ENCODE data around the gene POU3F4.

DNA sequence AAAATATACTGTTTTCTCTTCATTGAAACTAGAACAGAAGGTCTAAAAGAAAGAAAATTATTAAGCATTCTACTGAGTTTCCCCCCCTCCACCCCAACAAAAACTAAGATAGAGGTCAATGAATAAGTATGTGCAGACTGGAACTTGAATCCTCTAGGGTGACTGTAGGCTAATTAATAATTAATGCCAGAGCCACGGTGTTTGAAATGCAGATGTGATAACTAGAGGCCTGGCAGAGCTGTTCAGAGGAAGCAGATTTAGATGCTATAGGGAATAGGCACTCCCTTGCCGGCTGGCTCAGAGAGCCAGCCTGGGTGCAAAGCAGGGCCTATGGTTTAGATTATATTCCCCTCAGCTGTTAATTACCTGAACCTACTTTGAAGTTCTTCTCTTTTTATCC is 12.2 kb upstream of the POU3F4 start:
- TF ChIP-seq CTCF (IDR thresholded peaks at IDR 0.05) (no peak), POLR2A (IDR thresholded peaks at IDR 0.05) (no peak)

Data from ovary (tissue), 3 donors.